ENCODE data around the gene NEURL2.

Gene NEURL2

DNA sequence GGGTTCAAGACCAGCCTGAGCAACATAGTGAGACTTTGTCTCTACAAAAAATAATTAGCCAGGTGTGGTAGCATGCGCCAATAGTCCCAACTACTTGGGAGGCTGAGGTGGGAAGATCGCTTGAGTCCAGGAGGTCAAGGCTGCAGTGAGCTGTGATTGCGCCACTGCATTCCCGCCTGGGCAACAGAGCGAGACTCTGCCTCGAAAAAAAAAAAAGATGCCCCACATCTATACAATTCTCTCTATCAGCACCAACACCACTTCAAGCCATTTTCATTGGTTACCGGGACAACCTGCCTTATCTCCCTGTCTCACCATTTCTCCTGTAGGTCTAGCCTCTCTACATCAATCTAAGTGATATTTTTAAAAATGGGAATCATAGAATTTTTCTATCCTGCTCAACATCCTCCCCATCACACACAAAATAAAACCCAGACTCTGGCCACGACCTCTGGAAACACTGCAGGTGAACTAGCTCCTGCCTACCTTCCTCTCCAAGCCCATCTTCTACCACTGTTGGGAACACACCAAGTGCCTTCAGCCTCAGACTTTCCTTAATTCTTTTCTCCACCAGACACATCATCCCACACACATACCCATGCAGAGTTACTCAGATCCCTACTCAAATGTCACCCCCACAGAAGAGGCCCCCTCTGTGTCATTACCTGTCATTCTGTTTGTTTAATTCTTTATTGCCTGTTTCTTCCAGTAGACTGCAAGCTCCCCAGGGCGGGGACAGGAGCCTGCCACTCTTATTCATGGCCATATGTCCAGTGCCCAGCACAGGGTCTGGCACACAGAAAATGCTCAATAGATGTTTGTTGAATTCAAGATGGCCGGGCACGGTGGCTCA lies 30.6 kb upstream of the NEURL2 start:
- in situ Hi-C loops (cut with HindIII; ENCODE audit: low pct_ligation_motif_present, low pct_unique_long_range_greater_than_20kb, low sequenced_read_pairs), result no loop called here

DNA sequence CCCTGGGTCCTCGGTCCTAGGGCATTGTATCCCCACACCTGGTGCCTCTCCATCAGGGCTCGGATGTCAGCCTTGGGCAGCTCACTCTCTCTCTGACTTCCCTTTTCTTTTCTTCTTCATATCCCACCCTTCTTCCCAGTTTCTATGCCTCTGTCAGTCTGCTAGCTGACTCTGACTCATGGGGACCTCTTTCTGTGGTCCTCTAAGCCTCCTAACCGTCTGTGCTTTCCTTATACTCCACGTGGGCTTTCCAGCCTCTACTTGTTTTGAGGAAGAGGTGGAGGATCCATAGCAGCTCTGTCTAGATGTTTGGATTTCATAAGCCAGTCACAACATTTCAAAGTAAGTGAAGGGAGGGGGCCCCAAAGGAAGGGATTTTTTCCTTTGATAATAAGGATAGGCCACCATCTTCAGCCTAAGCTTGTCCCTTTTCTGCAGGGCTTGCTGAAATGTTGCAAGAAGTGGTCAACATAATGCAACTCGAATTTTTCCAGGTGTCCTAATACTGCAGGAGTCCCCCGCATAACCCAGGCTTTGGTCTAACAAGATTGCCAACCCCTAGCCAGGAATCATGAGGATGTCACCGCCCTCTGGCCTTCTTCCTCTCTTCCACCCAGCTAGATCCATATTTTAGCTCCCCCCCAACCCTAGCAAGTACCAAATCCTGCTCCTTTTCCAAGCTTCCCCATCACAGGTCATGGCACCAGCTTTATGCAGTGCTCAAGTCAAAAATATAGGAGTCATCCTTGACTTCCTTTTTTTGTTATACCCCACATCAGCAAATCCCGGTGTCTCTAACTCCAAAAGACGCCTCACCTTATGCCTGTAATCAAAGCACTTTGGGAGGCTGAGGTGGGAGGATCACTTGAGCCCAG lies 29.7 kb upstream of the NEURL2 start:
- in situ Hi-C loops (cut with HindIII; ENCODE audit: low pct_ligation_motif_present, low pct_unique_long_range_greater_than_20kb, low sequenced_read_pairs), result no loop called here
- DNase-seq, result no peak

More for the DNA sequence above, 30.6 kb upstream of the NEURL2 start:
- DNase-seq, result no peak

DNA sequence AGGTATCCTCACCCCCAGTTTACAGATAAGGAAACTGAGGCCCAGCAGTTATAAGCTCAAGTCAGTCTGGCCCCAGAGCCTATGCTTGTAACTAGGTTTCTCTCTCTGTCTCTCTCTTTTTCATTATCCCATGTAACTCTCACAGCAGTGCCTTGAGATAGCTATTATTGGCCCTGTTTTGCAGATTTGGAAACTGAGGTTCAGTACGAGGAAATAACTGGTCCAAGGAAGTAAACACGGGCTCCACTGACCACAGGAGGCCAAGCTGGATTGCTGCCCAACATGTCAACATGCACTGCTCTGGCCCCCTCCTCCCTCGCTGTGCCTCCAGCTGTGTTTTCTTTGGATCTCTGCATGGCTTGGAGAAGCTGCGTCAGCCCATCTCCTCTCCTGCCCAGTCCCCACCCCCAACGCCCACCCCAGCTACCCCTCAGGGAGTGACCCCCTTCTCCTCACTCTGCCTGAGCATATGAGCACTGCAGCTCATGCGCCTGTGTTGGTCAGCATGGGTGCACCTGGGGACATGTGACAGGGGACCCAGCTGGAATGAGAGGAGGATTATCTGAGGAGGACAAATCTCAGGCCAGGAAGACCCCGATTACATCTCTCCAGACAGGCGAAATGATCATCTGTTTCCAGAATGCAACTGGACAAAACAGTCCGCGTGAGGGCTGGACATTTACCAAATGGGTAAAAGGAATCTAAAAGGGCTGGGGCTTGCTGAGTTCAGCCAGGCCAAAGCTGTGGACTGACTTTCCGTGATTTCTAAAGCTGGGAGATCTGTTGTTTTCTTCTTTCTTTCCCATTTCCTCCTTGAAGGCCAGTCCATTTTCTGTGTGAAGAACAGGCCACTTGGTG lies 28.8 kb upstream of the NEURL2 start:
- in situ Hi-C loops (cut with HindIII; ENCODE audit: low pct_ligation_motif_present, low pct_unique_long_range_greater_than_20kb, low sequenced_read_pairs), result no loop called here
- no peak for DNase-seq

DNA sequence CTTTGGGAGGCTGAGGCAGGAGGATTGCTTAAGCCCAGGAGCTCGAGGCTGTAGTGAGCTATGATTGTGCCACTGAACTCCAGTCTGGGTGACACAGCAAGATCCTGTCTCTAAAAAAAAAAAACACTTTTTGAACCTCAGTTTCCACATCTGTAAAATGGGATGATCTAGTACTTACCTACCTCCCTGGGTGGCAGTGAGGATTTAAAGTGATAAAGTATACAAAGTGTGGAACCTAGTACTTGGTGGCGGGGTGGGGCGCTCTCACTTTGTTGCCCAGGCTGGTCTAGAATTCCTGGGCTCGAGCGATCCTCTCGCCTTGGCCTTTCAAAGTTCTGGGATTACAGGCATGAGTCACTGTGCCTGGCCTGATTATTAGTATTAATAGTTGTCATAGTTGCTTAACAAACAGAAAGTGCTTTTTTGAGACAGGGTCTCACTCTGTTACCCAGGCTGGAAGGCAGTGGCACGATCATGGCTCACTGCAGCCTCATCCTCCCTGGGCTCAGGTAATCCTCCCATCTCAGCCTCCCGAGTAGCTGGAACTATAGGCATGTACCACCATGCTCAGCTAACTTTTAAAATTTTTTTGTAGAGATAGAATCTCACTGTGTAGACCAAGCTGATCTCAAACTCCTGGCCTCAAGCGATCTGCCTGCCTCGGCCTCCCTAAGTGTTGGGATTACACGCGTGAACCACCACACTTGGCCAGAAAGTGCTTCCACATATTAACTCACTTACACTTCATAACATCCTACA lies 27.9 kb upstream of the NEURL2 start:
- no peak for DNase-seq
- in situ Hi-C loops (cut with HindIII; ENCODE audit: low pct_ligation_motif_present, low pct_unique_long_range_greater_than_20kb, low sequenced_read_pairs), result no loop called here

DNA sequence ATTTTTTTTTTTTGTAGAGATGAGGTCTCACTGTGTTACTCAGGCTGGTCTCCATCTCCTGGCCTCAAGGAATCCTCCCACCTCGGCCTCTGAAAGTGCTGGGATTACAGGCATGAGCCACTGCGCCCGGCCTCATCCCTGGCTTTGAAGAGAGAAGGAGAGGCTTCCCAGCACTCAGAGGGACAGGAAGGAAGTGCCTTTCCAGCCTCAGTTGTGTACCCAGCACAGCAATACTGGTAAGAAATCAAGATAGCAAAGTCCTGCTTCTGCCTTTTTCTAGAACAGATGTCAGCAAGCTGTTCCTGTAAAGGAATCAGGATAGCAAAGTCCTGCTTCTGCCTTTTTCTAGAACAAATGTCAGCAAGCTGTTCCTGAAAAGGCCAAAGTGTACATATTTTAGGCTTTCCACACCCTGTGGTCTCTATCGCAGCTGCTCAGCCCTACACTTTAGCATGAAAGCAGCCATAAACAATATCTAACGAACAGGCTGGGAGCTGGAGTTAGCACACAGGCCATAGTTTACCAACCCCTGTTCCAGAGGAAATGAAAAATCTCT lies 27.3 kb upstream of the NEURL2 start:
- DNase-seq, result no peak
- in situ Hi-C loops (cut with HindIII; ENCODE audit: low pct_ligation_motif_present, low pct_unique_long_range_greater_than_20kb, low sequenced_read_pairs), result no loop called here

DNA sequence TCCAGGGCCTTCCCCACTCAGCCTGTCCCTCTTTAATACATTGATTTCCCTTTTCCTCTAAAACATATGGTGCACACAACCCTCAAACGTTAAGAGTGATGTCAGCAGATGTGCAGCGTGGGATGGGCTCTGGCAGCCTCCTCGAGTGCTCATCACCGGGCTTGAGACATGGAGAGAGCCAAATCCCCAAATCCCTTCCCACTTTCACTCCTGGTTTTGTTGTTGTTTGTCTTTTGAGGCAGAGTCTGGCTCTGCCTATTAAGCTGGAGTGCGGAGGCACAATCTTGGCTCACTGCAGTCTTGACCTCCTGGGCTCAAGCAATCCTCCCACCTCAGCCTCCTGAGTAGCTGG lies 26.8 kb upstream of the NEURL2 start:
- no peak for DNase-seq
- in situ Hi-C loops (cut with HindIII; ENCODE audit: low pct_ligation_motif_present, low pct_unique_long_range_greater_than_20kb, low sequenced_read_pairs), result no loop called here

DNA sequence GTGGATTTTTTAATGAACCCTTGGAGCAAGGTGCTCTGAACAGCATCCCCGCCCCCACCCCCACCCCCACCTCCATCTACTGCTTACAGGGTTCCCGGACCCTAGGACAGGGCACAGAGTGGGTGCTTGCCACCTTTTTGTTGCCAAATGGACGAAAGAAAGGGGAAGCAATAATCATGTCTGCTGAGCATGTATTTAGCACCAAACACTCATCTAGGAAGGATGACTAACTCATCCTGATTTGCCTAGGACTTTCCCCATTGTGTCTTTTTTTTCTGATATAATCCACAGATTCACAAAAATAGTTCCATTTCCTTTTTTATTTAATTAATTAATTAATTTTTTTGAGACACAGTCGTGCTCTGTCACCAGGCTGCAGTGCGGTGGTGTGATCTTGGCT lies 22.1 kb upstream of the NEURL2 start:
- in situ Hi-C loops (cut with HindIII; ENCODE audit: low pct_ligation_motif_present, low pct_unique_long_range_greater_than_20kb, low sequenced_read_pairs), result no loop called here
- DNase-seq, result no peak

DNA sequence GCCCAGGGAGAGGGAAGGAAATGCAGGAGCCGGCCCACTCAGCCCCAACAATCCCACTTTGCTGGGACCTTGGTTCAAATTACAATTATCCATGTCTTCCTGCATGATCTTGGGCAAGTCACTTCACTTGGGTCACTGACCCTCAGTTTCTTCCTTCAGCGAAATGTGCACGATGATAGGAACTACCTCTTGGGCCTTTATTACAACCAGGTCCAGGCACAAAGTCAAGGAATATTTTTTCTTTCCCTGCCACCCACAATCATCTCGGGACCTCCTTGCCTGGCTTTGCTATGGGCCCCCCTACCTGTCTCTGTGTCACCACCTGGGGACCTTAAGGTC lies 21.3 kb upstream of the NEURL2 start:
- DNase-seq, result no peak
- in situ Hi-C loops (cut with HindIII; ENCODE audit: low pct_ligation_motif_present, low pct_unique_long_range_greater_than_20kb, low sequenced_read_pairs), result no loop called here

DNA sequence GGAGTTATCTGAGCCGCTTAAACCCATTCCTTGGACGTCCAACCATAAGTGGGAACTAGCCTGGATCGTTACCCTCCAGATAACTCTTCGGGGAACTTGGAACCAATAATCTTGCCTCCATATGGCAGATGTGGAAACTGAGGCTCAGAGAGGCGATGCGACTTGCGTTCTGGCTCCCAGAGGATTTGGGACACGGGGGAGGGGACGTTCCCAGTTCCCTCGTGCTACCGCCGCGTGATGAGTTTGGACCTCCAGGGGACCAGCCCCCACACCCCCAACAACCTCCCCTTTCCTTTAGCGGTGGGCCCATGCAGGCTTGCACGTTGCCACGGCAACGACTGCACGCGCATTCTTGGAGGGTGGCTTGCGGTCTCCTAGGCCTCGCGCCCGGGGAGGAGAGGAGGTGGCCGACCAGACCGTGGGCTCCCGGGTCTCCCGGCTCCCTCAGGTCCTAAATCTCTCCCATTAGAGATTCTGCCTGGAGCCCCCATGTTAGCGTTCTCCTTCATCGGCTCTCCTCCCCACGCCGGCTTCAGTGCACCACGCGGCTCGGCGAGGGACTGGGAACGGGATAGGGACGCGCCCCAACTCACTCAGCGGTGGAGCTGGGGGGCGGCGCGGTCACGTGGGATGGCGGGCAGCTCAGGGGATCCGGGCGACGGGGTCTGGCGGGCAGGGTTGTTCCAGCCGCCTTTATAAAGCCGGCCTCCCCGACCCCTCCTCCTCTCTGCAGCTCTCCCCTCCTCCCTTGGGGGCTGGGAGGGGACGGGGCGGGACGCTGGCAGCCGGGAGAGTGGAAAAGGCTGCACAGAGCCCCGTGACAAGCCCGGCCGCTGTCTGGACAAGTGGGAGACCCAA lies 20.7 kb upstream of the NEURL2 start, which contains the start of gene PLTP:
Gene PLTP, minus strand, starts transcription at position 670 of the 858 bp plus-strand sequence. CDS start 703 bp downstream, outside the sequence.
- in situ Hi-C loops (cut with HindIII; ENCODE audit: low pct_ligation_motif_present, low pct_unique_long_range_greater_than_20kb, low sequenced_read_pairs), result no loop called here
- peak; percentile 68 for DNase-seq

DNA sequence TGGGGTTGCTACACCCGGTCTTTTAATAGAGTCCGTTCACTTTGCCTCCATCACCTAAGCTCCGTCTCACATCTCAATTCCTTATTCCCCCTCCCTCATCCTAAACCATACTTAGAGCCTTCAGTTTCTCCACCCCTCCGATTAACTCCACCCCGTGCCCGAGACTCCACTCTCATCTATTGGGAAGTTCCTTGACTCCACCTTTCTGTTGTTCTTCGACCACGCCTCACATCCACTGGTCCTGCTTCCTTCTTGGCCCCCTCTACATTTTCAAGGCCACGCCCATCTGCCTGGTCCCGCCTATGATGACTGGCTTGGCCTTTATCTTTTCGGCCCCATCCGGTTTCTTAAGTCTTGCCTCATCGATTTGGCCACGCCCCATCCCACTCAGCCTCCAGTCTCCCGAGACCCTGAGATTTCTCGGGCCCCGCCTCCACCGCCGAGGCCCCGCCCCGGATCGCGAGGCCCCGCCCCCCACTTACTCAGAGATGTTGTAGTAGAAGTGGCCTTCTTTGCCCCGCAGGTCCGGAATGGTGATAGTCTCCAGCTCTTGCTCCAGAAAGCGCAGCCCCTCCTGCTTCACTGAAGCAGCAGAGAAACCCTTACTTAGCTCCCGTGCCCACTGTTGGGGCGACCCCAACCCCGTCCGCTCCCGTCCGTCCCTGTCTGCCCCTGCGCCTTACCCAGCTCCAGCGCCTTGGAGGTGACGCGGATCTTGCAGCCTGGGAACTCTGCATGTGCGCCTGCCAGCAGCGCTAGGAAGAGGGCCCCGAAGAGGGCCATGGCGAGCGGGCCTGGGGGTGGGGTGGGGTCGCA lies 19.9 kb upstream of the NEURL2 start:
- peak; percentile 99 for DNase-seq
- in situ Hi-C loops (cut with HindIII; ENCODE audit: low pct_ligation_motif_present, low pct_unique_long_range_greater_than_20kb, low sequenced_read_pairs), result no loop called here

DNA sequence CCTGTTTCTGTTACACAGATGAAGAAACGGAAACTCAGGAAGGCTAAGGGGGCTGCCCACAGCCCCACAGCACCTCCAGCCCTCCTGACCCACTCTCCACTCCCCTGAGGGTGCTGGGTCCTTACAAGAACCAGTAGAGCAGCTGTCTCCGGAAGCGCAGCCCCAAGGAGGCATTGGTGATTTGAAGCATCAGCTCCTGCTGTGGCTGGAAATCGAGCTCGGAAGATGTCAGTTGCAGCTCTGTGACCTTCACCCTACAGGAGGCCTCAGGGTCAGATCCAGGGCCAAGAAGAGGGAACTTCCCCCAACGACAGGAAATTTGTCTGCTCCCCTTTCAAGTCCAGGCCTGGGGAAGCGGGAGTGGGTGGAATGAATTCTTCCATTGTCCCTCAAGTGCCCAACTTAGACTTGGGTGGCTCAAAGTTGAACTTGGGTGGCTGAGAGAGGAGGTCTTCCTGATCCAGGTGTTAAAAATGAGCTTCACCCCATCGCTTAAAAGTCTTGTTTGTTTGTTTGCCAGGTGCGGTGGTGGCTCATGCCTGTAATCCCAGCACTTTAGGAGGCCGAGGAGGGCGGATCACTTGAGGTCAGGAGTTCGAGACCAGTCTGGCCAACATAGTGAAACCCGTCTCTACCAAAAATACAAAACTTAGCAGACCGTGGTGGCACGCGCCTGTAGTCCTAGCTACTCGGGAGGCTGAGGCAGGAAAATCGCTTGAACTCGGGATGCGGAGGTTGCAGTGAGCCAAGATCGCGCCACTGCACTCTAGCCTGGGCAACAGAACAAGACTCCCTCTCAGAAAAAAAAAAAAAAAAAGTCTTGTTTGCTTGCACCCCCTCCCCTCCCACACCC lies 19.0 kb upstream of the NEURL2 start:
- no peak for DNase-seq
- in situ Hi-C loops (cut with HindIII; ENCODE audit: low pct_ligation_motif_present, low pct_unique_long_range_greater_than_20kb, low sequenced_read_pairs), result no loop called here

DNA sequence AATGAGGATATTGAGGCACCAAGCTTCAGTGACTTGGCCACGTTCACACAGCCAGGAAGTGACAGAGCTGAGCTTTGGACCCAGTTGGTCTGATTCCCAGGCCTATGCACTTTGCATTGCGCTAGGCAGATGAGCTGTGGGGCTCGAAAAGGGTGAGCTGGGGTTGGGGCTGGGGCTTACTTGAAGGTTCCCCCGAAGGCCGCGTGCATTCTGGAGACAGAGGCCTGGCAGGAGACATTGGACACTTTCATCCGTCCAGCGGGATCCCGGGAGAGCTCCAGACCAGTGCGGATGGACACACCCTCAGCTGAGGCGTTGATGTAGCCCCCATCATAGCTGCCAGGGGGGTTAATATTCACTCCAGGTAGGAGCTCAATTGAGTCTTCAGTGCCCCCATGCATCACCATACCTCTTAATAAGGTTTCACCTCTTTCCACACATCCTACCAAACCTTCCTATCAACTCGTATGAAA lies 18.4 kb upstream of the NEURL2 start:
- in situ Hi-C loops (cut with HindIII; ENCODE audit: low pct_ligation_motif_present, low pct_unique_long_range_greater_than_20kb, low sequenced_read_pairs), result no loop called here
- DNase-seq, result no peak

DNA sequence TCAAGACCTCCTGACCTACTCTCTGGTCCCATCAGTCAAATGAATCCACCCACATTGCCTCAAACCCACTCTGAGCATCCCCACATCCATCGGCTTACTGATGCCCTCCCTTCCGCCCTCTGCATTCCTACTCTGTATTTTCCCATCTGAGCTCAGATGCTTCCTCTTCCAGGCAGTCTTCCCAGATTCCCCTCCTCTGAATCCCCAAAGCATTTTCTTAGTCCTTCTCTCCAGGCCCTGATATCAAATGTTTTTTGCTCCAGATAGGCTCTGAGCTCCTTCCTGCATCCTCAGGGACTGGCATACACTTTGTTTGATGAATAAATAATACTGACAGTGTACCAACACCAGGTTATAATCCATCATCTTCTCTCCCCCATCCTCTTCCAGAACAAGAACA lies 17.1 kb upstream of the NEURL2 start:
- DNase-seq, result no peak
- in situ Hi-C loops (cut with HindIII; ENCODE audit: low pct_ligation_motif_present, low pct_unique_long_range_greater_than_20kb, low sequenced_read_pairs), result no loop called here

DNA sequence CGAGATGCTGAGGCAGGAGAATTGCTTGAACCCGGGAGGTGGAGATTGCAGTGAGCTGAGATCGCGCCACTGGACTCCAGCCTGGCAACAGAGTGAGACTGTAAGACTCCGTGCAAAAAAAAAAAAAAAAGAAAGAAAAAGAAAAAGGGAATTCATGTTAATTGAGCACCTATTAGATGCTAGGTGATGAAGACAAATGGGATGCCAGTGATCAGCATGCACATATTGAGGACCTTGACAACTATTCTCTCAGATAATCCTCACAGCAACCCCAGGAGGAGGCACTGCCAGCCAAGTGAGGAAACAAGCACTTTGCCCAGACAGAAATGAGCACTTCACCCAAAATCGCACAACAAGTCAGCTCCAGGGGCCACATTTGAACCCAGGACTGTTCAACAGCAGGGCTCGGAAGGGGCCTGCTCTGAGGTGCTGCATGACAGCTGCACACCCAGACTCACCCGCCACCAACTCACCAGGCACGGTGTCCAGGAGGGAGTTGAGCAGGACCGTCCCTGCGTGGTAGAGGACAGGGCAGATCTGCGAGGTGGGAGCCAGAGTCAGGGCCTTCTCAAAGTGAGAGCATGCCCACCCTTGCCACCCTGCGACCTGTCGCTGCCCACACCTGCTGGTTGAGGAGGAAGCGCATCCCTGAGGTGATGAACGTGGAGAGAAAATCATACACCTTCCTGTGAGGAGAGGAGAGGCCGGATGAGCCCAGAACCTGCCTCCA lies 16.4 kb upstream of the NEURL2 start:
- DNase-seq, result no peak
- in situ Hi-C loops (cut with HindIII; ENCODE audit: low pct_ligation_motif_present, low pct_unique_long_range_greater_than_20kb, low sequenced_read_pairs), result no loop called here
